HG02884 (cell line): ENCODE results near the gene SERPINE1.

ENCODE experiments used
- ATAC-seq: cut with Tn5 transposase; IDR thresholded peaks from one replicate; pipeline ENCODE4 v1.9.1; 2021; ENCODE audit warnings: mild to moderate bottlenecking, moderate library complexity; ENCODE audit not compliant: unreplicated experiment

The SERPINE1 gene

DNA sequence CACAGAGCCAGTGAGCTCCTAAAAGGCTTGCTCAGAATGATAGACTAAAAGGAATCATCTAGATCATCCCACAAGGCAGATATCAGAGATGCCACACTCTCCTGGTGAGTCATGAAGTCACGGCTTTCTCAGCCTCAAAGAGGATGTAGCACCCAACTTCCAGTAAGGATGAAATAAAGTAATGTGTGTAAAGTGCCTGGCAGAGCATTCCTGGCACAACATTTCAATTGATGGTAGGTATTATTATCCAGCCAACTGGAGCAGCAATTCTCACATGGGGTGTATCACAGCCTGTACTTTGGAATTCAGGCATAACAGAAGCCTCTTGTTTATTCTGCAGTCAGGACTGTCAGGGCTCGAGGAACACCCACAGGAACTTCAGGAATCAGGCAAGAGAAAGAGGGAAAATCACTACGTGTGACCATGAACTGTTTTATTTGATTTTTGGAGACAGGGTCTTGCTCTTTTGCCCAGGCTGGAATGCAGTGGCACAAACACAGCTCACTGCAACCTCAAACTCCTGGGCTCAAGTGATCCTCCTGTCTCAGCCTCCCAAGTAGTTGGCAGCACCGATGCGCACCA, 58.4 kb downstream of the SERPINE1 start:
- no peak for ATAC-seq

DNA sequence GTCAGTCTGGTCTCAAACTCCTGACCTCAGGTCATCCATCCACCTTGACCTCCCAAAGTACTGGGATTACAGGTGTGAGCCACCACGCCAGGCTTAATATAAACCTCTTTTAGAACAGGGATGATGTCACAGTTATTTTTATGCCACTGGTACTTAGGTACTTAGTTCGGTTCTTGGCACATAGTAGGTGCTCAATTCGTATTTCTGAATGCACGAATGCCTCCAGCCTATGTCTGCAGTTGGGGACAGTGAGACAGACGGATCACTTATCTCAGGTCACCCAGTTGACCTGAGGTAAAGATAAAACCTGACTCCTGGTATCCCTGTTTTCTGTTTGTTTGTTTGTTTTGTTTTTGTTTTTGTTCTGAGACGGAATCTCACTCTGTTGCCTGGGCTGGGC, 59.3 kb downstream of the SERPINE1 start:
- no peak for ATAC-seq

- ATAC-seq: no peak
Measured at GRCh38 chr7:101186844-101187428, 60.0 kb downstream of the SERPINE1 start.
